Fibroblast of skin of right biceps (primary cell): ENCODE measurements around the gene AIDA.

ENCODE experiments used
- DNase-seq: peaks from one replicate; pipeline ENCODE4 v3.0.0-alpha.2; 2013

AIDA gene

DNA sequence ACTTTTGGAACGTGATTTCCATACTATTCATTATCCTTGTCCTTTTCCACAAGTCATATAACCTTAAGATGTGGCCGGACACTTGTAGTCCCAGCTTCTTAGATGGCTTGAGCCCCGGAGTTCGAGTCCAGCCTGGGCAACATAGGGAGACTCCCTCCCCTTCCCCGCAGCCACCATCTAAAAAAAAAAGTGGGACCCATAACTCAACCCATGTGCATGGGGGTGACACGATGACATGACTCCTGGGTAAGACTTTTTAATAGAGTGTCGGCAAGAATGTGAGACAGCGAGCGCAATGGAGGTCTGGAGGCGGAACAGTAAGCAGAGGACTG lies 68.7 kb downstream of the AIDA start:
- DNase-seq = no peak

DNA sequence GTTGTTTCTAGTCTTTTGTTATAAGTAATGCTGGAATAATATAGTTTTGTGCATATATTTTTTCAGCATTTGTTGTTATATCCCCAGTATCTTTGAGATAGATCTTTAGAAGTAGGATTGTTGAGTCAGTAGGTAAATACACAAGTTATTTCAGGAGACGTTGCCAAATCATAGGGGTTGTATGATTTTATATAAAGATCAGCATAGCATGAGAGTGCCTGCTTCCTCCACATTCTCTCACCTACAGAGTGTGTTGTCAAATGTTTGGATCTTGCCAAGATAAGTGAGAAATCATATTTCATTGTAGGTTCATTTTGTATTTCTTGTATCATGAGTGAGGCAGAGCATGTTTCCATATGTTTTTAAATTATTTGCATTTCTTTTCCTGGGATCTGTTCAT lies 69.8 kb downstream of the AIDA start:
- no peak for DNase-seq

DNA sequence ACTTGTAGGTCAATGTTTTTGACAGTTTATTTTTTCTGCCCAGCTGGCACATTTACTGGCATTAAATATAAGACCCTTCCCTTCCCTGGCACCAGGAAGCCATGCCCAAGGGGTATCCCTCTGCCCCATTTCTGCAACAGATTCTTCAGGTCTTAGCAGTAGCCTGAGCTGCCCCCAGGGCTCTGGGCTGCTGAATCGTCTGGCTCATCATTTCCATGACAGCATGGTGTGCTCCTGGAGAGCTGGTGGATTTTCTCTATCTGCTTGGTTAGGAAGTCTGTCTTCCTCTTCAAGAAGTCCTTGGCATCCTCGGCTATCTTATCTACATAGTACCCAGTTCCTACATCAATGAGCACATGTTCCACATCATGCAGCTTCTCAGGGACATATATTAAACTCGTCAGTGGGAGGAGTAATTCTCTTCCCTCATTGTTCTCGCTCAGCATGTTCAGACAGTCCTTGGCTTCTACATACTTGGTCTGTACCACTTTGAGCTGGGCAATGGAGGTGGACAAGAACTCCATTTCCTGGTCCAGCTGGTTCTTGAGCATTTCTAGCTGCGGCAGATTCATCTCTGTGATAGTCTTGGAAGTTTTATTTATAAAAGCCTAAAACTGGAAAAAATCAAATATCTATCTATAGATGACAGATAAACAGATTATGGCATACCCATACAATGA lies 70.9 kb downstream of the AIDA start:
- DNase-seq = no peak

DNA sequence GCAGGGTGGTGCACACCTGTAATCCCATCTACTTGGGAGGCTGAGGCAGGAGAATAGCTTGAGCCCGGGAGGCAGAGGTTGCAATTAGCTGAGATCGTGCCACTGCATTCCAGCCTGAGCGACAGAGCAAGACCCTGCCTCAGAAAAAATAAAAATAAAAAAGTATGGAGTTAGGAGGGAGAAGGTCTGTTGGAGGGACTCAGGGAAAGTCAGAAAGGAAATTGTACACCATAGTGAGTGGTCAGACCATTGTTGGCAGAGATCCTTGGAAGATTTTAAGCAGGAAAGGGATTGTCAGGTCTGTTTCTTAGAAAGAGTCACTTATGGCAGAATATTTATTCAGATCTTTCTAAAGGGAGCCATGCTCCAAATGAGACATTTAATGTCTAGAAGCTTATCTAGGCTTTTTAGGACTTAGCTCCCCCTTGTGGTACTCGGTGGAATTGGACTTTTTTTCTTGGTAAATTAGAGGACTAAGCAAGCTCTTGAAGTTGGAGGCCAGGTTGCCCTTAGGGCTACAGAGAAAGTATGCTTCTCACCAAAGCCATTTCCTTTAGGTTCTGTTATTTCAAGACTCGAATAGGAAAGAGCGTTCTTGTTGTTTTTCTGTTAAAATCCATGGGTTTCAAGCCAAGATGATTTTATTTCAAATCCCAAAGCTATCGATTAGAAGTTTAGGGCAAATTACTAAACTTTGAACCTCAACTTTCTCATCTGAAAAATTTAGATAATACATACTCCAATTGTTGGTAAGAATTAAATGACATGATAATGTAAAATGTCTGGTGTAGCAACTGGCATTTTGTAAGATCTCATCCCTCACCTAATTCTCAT lies 77.9 kb downstream of the AIDA start:
- DNase-seq = peak; percentile 85

DNA sequence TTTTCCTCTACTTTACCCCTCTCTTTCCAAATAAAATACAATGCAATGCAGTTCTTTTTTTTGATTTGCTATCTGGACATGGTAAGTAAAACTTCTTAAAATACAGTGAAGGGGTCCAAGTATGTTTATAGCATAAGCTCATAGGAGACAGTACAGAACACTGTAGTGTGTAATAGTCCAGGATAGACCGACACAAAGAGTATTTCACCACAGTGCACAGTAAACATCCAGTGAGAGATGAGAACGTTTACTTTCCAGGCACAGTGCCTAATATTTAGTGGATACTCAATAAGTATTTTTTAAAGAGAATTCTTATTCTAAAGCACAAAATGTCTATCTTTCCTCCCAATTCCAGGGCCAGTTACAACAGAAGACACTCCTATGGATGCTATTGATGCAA lies 79.5 kb downstream of the AIDA start:
- no peak for DNase-seq

DNA sequence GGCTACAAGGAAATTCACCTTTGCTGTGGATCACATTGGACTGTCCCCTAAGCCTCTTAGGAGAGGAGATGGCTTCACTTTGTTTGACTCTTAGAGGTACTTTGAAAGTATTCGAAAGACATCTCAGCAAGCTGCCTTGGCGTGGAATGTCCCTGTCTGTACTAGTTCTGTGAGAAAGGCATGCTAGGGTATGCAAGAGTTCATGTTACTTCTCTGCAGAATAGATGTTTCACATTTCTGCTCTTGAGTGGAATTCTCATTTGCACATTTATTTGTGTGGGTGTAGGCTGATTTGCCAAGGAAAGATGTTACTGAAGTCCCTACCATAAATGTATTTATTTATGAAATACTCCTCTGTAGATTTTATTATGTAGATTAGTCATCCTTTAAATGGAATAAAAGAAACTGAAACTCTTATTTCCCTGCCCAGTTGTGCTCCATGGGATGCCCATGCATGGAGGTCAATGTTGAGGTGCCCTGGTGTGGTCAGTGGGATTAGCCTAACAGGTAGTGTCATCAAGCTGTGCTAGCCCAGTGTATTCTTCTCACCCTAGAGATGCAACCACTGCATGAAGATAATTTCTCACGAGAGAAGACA lies 80.6 kb downstream of the AIDA start:
- DNase-seq = no peak

DNA sequence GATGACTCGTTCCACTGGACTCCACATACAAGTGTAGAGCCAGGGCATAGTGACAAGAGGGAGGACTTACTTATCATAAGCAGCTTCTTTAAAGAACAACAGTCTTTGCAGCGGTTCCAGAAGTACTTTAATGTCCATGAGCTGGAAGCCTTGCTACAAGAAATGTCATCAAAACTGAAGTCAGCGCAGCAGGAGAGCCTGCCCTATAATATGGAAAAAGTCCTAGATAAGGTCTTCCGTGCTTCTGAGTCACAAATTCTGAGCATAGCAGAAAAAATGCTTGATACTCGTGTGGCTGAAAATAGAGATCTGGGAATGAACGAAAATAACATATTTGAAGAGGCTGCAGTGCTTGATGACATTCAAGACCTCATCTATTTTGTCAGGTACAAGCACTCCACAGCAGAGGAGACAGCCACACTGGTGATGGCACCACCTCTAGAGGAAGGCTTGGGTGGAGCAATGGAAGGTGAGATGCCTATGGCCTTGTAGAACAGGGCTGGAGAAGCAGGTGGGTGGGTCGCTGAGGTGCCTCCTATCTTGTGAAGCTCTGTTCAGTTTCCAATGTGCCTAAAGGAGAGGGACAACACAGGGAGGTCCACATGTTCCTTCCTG lies 82.3 kb downstream of the AIDA start:
- DNase-seq = no peak

DNA sequence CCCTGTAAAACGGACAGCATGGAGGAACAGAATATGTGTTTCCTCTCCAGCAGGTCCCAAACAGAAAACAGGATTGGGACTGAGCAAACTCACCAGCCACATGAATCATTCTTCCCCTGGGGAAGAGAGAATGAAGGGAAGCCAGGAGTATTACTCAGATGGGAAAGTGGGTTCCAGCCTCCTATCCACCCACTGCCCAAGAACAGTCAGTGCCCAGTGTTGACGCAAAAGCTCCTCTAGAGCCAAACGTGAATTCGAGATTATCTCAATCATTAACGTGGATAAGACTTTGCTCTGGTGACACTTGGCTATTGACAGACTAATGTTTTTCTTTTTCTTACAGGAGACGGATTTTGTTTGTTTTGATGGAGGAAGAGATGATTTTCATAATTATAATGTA lies 85.1 kb downstream of the AIDA start:
- peak; percentile 26 for DNase-seq

DNA sequence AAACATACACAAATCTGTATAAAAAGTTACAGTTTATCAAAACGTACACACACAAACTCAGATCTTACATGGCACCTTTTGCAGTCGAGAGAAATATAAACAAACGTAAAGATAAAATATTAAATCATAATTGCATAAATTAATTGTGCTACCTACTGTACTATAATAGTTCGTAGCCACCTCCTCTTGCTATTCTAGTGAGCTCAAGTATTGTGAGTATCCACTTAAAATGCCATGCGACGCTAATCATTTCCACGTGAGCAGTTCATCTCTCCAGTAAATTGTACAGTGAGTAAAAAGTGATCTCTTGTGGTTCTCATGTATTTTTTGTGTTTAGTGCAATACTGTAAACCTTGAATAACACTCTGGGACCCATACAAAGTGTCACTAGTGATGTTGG lies 88.1 kb downstream of the AIDA start:
- DNase-seq = no peak

DNA sequence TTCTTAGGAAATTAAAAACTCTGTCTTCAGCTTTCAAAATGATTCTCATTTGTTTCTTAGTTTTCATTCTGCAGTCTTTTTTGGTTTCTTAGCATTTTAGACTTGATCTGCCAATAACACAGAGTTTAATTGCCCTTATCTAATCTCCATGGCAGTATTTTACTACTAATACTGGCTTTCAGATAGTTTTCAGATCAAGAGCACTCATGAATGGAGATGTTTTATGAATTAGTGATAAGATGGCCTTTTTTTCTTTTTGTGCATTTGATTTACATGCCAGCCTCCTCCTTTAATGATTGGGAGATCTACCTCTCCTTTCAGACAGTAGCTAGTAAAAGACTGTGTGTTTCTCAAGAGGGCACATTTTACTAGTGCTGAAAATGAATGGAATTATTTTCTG lies 88.8 kb downstream of the AIDA start:
- DNase-seq = no peak

DNA sequence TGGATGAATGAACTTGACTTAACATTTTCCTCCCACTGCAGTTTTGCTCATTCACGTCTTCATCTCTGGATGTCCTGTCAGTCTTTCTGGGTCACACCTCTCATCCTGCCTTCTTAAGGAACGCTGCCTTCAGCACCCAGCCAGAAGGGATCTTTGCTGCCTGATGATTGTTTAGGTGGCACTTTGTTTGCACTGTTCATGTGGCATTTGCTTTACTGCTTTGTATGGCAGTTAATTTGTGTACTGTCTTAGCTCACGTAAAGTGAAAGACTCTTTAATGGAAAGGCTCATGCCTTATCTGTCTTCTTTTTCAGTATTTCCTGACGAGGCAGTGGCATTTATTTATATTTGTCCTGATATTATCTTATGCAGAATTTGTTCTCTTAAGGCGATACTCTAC lies 89.5 kb downstream of the AIDA start:
- no peak for DNase-seq

DNA sequence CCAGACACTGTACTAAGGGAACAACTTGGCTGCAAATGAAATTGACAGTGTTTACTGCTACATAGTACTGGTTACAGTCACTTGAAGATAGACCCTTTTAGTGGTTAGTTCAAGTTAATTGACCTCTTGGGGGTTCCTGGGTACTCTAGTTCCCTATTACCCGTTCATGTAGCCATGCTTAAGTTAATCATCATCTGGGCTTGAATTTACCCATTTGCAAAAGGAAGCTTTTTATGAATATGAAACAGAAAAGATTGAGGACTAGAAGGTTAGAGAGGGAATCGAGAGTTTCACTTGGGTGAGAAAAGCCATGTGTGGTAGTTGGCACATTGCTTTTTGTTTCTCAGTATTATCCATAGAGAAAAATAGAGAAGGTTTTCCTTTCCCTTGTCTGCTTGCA lies 91.7 kb downstream of the AIDA start:
- no peak for DNase-seq

DNA sequence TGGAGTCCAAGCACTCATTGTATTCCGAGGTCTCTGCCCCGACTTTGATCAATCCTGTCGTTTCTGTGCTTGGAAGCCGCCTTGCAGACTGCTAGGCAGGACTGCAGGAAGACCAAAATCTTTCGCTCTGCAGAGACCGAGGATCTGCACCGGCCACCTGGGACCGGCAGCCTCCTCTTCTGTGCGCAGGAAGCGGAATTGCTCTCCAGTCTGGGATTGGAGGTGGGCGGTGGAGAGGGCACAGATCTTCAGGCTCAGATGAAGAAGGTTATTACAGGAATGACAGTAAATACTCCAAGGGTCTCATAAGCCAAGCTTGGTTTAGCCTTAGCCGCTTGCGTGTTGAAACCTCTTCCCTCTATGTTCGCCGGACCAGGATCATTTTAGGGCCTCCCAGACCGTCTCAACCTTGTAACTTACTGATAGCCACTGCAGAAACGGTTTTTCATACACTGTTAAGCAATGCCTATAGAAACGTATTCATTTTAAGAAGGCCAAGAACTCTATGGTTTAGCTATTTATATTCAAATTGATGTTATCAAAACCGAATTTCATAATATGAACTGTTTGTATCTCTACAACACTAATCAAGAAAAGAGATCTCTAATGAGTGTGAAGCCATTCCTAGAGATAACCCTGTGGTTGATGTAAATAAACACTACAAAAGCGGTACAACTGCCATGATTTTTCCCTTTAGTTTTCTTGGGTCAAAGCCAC lies 93.3 kb downstream of the AIDA start:
- peak; percentile 27 for DNase-seq
